LNCaP clone FGC (cell line): ENCODE results near the gene ALDH2.

Experiments
- DNase-seq: peaks from one replicate; pipeline ENCODE4 v3.0.0-alpha.2; 2011; ENCODE audit warnings: low read depth
- H3K4me3 ChIP-seq: 2 replicates; pipeline ENCODE4 v1.5.1; 2011; ENCODE audit warnings: mild to moderate bottlenecking, low read depth, low read length, control low read depth
- TF ChIP-seq, protein P1 (sequence below): IDR thresholded peaks from 2 replicates; pipeline ENCODE4 v1.5.1; 2012; ENCODE audit warnings: mild to moderate bottlenecking; ENCODE audit not compliant: control insufficient read depth, insufficient read depth; ENCODE audit errors: extremely low read depth

The ALDH2 gene

DNA sequence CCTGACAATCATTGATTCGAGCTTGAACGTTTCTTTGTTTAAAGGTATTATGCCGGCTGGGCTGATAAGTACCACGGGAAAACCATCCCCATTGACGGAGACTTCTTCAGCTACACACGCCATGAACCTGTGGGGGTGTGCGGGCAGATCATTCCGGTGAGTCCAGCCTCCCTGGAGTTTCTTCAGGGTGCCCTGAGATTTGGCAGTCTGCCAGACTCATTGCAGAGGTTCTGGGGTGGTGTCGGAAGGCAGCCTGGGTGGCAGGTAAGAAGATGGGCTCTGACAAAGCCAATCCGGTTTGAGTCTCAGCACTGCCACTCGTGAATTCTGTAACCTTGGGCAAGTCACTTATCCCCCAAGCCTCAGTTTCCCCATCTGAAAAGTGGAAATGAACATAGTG lies 23.0 kb downstream of the ALDH2 start:
- TF ChIP-seq, protein P1, sequence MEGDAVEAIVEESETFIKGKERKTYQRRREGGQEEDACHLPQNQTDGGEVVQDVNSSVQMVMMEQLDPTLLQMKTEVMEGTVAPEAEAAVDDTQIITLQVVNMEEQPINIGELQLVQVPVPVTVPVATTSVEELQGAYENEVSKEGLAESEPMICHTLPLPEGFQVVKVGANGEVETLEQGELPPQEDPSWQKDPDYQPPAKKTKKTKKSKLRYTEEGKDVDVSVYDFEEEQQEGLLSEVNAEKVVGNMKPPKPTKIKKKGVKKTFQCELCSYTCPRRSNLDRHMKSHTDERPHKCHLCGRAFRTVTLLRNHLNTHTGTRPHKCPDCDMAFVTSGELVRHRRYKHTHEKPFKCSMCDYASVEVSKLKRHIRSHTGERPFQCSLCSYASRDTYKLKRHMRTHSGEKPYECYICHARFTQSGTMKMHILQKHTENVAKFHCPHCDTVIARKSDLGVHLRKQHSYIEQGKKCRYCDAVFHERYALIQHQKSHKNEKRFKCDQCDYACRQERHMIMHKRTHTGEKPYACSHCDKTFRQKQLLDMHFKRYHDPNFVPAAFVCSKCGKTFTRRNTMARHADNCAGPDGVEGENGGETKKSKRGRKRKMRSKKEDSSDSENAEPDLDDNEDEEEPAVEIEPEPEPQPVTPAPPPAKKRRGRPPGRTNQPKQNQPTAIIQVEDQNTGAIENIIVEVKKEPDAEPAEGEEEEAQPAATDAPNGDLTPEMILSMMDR: no peak
- no peak for DNase-seq
- H3K4me3 ChIP-seq: no peak overlapping the region

DNA sequence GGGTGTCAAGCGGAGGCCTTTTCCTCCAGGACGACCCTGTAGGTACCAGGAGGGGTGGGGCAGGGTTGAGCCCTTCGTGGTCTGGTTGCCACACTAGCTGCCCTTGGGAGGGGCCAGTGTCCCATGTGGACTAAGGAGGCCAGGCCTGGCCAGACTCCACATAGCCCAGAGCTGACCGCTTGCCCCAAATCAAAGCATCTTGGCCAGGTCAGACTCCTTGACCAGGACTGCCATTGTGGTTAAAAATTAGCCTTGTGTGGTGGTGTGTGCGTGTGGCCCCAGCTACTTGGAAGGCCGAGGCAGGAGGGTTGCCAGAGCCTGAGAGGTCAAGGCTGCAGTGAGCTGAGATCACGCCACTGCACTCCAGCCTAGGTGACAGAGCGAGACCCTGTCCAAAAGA lies 24.8 kb downstream of the ALDH2 start:
- TF ChIP-seq, protein P1: no peak
- DNase-seq: no peak

DNA sequence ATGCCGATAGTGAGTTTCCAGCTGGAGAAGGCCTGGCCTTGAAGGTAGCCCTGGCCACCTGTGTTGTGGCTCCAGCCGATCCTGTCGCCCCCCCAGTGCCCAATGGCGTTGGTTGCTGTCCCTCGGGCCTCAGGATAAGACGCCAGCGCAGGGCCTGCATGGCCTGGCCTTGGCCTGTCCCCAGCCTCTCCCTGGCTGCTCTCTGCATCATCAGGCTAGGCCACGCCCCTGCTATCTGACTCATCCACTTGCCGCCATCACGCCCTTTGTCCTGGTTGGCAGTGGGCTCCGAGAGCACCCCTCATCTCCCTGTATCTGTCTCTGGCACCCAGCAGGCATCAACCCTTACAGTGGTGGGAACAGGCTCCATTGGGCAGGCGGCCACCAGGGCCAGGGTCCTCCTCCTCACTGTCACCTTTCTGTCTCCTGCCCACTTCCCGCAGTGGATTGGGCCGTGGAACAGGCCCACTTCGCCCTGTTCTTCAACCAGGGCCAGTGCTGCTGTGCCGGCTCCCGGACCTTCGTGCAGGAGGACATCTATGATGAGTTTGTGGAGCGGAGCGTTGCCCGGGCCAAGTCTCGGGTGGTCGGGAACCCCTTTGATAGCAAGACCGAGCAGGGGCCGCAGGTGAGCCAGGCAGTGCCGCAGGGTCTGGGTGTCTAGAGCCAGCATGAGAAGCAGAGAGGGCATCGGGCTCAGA lies 25.6 kb downstream of the ALDH2 start:
- TF ChIP-seq, protein P1: no peak
- DNase-seq: no peak

More for the DNA sequence above, 24.8 kb downstream of the ALDH2 start:
- no peak overlapping the region for H3K4me3 ChIP-seq

DNA sequence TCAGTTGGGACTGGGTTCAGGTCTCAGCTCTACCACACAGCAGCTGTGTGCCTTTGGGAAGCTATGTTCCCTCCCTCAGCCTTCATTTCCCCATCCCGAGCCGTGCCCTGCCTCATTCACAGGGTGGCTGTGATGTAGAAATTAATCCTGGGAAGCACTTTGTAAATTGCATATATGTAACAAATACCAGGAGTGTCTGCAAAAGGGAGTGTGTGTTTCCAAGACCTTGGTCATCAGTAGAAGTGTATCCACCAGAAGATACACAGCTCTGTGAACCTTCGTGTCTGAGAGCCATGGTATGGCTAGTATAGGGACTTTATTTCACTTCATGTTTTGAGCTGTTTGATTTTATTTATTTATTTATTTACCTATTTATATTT lies 26.1 kb downstream of the ALDH2 start:
- H3K4me3 ChIP-seq: no peak overlapping the region
- DNase-seq: no peak
- TF ChIP-seq, protein P1: no peak

More for the DNA sequence above, 25.6 kb downstream of the ALDH2 start:
- no peak overlapping the region for H3K4me3 ChIP-seq

DNA sequence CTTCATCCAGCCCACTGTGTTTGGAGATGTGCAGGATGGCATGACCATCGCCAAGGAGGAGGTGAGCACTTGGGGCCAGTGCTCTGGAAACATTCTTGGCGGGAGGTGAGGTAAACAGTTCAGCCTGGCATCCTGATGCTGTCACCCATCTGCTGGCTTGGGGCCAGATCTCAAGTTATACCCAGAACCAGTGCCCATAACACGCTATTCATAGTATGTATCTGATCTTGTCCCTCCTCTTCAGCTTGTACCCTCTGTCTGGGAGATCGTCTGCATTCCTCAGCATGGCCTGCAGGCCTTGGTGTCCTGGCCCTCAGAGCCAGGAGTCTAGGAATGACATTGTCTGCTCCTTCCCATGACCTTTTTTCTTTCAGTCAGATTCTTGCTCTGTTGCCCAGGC lies 31.4 kb downstream of the ALDH2 start:
- no peak overlapping the region for H3K4me3 ChIP-seq
- no peak for DNase-seq
- TF ChIP-seq, protein P1: no peak

DNA sequence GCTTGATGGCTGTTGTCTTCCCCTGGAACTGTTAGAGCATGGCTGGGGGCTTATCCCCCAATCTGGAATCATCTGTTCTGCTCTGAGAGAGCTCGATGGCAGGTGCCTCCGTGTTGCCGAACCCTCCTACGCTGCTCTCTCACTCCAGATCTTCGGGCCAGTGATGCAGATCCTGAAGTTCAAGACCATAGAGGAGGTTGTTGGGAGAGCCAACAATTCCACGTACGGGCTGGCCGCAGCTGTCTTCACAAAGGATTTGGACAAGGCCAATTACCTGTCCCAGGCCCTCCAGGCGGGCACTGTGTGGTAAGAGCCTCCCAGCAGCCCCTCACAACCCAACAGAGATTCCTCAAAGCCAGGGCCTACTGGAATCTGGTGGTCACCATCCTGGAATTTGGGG lies 33.0 kb downstream of the ALDH2 start:
- no peak for DNase-seq
- no peak overlapping the region for H3K4me3 ChIP-seq
- TF ChIP-seq, protein P1: no peak

DNA sequence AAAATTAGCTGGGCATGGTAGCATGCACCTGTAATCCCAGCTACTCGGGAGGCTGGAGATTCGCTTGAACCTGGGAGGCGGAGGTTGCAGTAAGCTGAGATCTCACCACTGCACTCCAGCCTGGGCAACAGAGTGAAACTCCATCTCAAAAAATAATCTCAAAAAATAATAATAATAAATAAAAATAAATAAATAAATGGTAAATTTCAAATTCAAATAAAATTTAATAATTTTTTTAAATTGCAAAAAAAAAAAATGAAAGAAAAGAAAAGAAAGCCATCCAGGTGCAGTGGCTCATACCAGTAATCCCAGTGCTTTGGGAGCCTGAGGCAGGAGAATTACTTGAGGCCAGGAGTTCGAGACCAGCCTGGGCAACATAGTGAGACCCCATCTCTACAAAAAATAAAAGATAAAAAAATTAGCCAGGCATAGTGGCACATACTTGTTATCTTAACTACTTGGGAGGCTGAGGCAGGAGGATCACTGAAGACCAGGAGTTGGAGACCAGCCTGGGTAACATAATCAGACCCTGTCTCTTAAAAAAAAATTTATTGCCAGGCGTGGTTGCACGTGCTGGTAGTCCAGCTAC lies 36.4 kb downstream of the ALDH2 start:
- no peak overlapping the region for H3K4me3 ChIP-seq
- no peak for DNase-seq
- TF ChIP-seq, protein P1: no peak
